Inferior parietal cortex (tissue), 1 donor: ENCODE data around the gene BATF3.
"Not testable (repeated sequence)": the region's sequence is repeated elsewhere in the genome, so short reads cannot be mapped to it uniquely, and the experiment has no call there.

Experiments used
- DNase-seq: peaks from one replicate; pipeline ENCODE4 v3.0.0-alpha.2; 2016; ENCODE audit errors: extremely low spot score

The BATF3 gene

GRCh38 chr1:212658250-212658649 is 41.4 kb downstream of the BATF3 start:
- not testable (repeated sequence) for DNase-seq

GRCh38 chr1:212656730-212657129 is 42.9 kb downstream of the BATF3 start:
- no peak for DNase-seq

GRCh38 chr1:212655668-212656440 is 43.8 kb downstream of the BATF3 start:
- DNase-seq = no peak

GRCh38 chr1:212652609-212653008 is 47.0 kb downstream of the BATF3 start:
- no peak for DNase-seq

GRCh38 chr1:212651977-212652376 is 47.7 kb downstream of the BATF3 start:
- no peak for DNase-seq

- no peak for DNase-seq
Measured at GRCh38 chr1:212651521-212651920, 48.1 kb downstream of the BATF3 start.

- DNase-seq = no peak
Measured at GRCh38 chr1:212650228-212650627, 49.4 kb downstream of the BATF3 start.

- DNase-seq = no peak
Measured at GRCh38 chr1:212649020-212649419, 50.6 kb downstream of the BATF3 start.

GRCh38 chr1:212648431-212648830 is 51.2 kb downstream of the BATF3 start:
- DNase-seq = no peak

GRCh38 chr1:212647004-212647403 is 52.6 kb downstream of the BATF3 start:
- no peak for DNase-seq

- DNase-seq = no peak
Measured at GRCh38 chr1:212646588-212646987, 53.1 kb downstream of the BATF3 start.

GRCh38 chr1:212645546-212646543 is 53.8 kb downstream of the BATF3 start:
- DNase-seq = no peak

GRCh38 chr1:212644866-212645545 is 54.6 kb downstream of the BATF3 start:
- DNase-seq = no peak

- DNase-seq = no peak
Measured at GRCh38 chr1:212643877-212644276, 55.8 kb downstream of the BATF3 start.

GRCh38 chr1:212641956-212642355 is 57.7 kb downstream of the BATF3 start:
- no peak for DNase-seq

GRCh38 chr1:212640223-212640878 is 59.3 kb downstream of the BATF3 start:
- no peak for DNase-seq

- DNase-seq = not testable (repeated sequence)
Measured at GRCh38 chr1:212639524-212639923, 60.1 kb downstream of the BATF3 start.

GRCh38 chr1:212638492-212639151 is 61.0 kb downstream of the BATF3 start:
- peak; percentile 9 for DNase-seq

- DNase-seq = peak; percentile 28
Measured at GRCh38 chr1:212637902-212638301, 61.7 kb downstream of the BATF3 start.
